GM12878 (cell line): ENCODE measurements around the gene NUP210L.

Source experiments
- BHLHE40 ChIP-seq, 2 experiments: fragments of 450-650 bp in 1 of 2; IDR thresholded peaks; 2 replicates each; pipeline ENCODE4 v1.6.1; 2011 to 2017; ENCODE audit warnings: low read depth in 2 of 2, borderline replicate concordance in 1 of 2, improper control_type of control experiment in 1 of 2, low read length in 1 of 2, mild to moderate bottlenecking in 1 of 2
- CBFB ChIP-seq: IDR thresholded peaks from 2 replicates; pipeline ENCODE4 v1.6.1; 2016; ENCODE audit warnings: antibody characterized with exemption, low read depth
- CBX3 ChIP-seq: fragments of 200-600 bp; sonication (generic); IDR thresholded peaks from 2 replicates; pipeline ENCODE4 v1.6.1; 2016; ENCODE audit warnings: low read depth, borderline replicate concordance
- CREB1 ChIP-seq: IDR thresholded peaks from 2 replicates; pipeline ENCODE4 v1.6.1; 2012; ENCODE audit warnings: low read depth, mild to moderate bottlenecking, inconsistent platforms
- CTCF ChIP-seq, 3 experiments: IDR thresholded peaks in 2 of 3; conservative IDR thresholded peaks in 1 of 3; 2 replicates each; pipeline ENCODE4 v1.5.1; 2011; ENCODE audit warnings: low read depth in 3 of 3, low read length in 3 of 3, mild to moderate bottlenecking in 3 of 3, control low read depth in 2 of 3, moderate library complexity in 2 of 3, inconsistent platforms in 1 of 3, mixed read lengths in 1 of 3; ENCODE audit not compliant: control insufficient read depth in 2 of 3, insufficient read depth in 1 of 3; ENCODE audit errors: extremely low read depth in 1 of 3
- NRF1 ChIP-seq: conservative IDR thresholded peaks from 2 replicates; pipeline ENCODE4 v1.6.1; 2011; ENCODE audit warnings: mild to moderate bottlenecking, low read depth, low read length, improper control_type of control experiment
- POLR2AphosphoS2 ChIP-seq: IDR thresholded peaks from 2 replicates; pipeline ENCODE4 v1.6.1; 2011; ENCODE audit warnings: low read depth, mild to moderate bottlenecking, low read length, improper control_type of control experiment, moderate library complexity
- POLR2AphosphoS5 ChIP-seq: IDR thresholded peaks from 2 replicates; pipeline ENCODE4 v1.6.1; 2011; ENCODE audit warnings: mild to moderate bottlenecking, low read length, inconsistent platforms
- TAF1 ChIP-seq: IDR thresholded peaks from 2 replicates; pipeline ENCODE4 v1.6.1; 2011; ENCODE audit warnings: mild to moderate bottlenecking, low read depth, low read length, borderline replicate concordance
- TBL1XR1 ChIP-seq: IDR thresholded peaks from 2 replicates; pipeline ENCODE4 v1.6.1; 2012; ENCODE audit warnings: low read depth, low read length, improper control_type of control experiment
- USF2 ChIP-seq: IDR thresholded peaks from 2 replicates; pipeline ENCODE4 v1.6.1; 2011; ENCODE audit warnings: low read depth, low read length, improper control_type of control experiment, borderline replicate concordance

- no peak for TF ChIP-seq CBFB
- no peak for TF ChIP-seq CTCF (IDR thresholded peaks at IDR 0.05 in 2 of 3, conservative IDR thresholded peaks at IDR 0.05 in 1 of 3; ENCODE audit: control insufficient read depth in 2 of 3, extremely low read depth in 1 of 3, insufficient read depth in 1 of 3, low read depth in 3 of 3, low read length in 3 of 3)
- no peak for TF ChIP-seq POLR2AphosphoS5
- TF ChIP-seq POLR2AphosphoS2, result no peak
- TF ChIP-seq NRF1, result no peak
- no peak for TF ChIP-seq TBL1XR1
- no peak for TF ChIP-seq USF2
- TF ChIP-seq CBX3, result no peak
- no peak for TF ChIP-seq TAF1
- no peak for TF ChIP-seq CREB1
- TF ChIP-seq BHLHE40 (IDR thresholded peaks at IDR 0.05; ENCODE audit: borderline replicate concordance in 1 of 2, low read depth in 2 of 2, low read length in 1 of 2), result no peak
Measured at GRCh38 chr1:153995202-153995601, 159.7 kb downstream of the NUP210L start.
